ENCODE results near the gene CFAP57.

- TF ChIP-seq CTBP1 (IDR thresholded peaks at IDR 0.05; ENCODE audit: borderline replicate concordance) (no peak), NFRKB (IDR thresholded peaks at IDR 0.05) (no peak), BHLHE40 (IDR thresholded peaks at IDR 0.05; ENCODE audit: borderline replicate concordance) (no peak), FOXA1 (IDR thresholded peaks at IDR 0.05) (no peak), TARDBP (IDR thresholded peaks at IDR 0.05) (no peak), ZNF384 (IDR thresholded peaks at IDR 0.05) (no peak), ARNT (IDR thresholded peaks at IDR 0.05) (no peak), LEF1 (IDR thresholded peaks at IDR 0.05; ENCODE audit: borderline replicate concordance) (no peak), SUZ12 (IDR thresholded peaks at IDR 0.05) (no peak), FOXM1 (IDR thresholded peaks at IDR 0.05; ENCODE audit: borderline replicate concordance) (no peak), ELF4 (IDR thresholded peaks at IDR 0.05) (no peak), SP1 (IDR thresholded peaks at IDR 0.05) (no peak), PKNOX1 (IDR thresholded peaks at IDR 0.05) (no peak)
These were observed 101.6 kb downstream of the CFAP57 start for GRCh38 chr1:43273708-43274107.
